HG02642 (cell line): Measurements from ENCODE around the gene SPAG16.

Source experiments
- ATAC-seq: cut with Tn5 transposase; IDR thresholded peaks from one replicate; pipeline ENCODE4 v1.9.1; 2021; ENCODE audit warnings: mild to moderate bottlenecking; ENCODE audit not compliant: unreplicated experiment, poor library complexity

SPAG16 gene

GRCh38 chr2:214410128-214410775 is 1126.0 kb downstream of the SPAG16 start:
- no peak for ATAC-seq

GRCh38 chr2:214410918-214411554 is 1126.8 kb downstream of the SPAG16 start, which contains the start of gene VWC2L:
TSS of gene VWC2L (plus strand) at chr2:214411054. CDS start at chr2:214414194, 3,140 bp downstream.
- ATAC-seq, result peak; percentile 68

- ATAC-seq, result no peak
Observed at GRCh38 chr2:214412679-214413078, 1128.4 kb downstream of the SPAG16 start.

DNA sequence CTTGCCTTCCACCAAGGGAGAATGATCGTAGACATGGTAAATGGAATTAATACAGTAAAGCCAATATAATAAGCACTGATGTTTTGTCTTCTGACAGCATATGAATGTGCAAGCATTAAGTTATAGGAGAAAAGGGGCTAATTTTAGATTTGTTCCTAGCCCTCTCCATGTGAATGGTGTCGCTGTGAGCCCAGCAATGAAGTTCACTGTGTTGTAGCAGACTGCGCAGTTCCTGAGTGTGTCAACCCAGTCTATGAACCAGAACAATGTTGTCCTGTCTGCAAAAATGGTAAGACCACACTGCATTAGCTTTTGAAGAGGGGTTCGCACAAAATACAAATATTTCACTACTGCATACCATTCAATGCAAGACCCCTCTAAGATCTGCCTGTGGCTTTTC is 1152.2 kb downstream of the SPAG16 start:
- ATAC-seq, result no peak

DNA sequence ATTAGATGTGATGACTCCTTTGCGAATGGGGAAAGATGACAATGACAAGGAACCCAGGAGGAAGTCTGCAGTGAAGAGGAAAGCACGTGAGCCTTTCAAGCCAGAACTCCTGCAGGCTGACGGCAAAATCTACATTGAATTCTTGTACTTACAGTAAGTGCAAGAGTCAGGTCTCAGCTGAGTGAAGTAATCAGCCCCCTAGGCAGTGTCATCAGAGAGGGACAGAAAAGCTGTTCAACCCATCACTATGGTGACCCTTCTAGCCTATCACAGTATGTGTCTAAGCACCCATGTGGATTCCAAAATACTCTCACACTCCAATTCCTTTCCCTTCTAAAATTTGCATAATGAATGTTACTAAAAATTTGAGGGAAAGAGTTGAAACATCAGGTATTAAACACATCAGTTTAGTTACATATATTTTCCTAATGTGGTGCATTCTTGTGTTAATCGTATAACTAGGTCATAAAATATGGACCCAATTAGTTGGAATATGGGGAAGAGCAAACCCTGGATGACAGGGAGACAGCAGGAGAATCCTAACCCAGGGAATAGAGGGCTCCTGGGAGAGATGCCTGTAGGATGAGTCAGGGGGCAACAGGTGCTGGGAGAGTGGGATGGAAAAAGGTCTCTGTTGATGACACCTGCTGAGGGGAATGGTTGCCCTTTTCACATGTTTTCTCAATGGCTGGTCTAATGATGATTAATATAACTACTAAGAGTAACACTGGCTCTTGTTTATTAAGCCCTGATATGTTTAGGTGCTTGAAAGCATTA is 1166.0 kb downstream of the SPAG16 start:
- ATAC-seq, result no peak

DNA sequence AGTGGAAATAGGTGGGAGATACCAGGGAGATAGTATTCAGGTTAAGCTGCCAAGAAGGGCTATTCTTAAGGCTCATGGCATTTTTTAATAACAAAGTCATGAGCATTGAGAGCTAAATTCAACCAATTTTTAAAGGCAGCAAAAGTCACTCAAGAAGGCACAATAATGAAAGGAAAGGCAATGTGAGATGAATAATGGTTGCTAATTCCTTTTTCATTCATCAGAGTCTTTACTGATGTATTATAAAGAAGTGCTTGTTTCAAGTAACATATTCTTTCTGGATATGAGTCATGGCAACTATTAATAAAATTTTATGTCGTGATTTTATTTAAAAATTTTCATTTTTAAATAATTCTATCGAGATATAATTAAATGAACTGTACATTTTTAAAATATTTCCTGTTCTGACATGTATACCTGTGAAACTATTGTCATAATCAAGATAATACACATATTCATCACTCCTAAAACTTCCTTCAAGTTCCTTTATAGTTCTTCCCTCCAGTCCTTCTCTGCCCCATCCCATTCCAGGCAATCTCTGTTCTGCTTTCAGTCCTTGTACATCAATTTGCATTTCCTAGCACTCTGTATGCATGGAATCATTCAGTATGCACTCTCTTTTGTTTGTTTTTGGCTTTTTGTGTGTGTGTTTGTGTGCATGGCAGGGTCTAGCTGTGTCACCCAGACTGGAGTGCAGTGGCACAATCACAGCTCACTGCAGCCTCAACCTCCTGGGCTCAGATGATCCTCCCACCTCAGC is 1167.4 kb downstream of the SPAG16 start:
- no peak for ATAC-seq
